ENCODE data around the gene OR4E1.
"Not testable (repeated sequence)": the region's sequence is repeated elsewhere in the genome, so short reads cannot be mapped to it uniquely, and the experiment has no call there.

The OR4E1 gene, protein sequence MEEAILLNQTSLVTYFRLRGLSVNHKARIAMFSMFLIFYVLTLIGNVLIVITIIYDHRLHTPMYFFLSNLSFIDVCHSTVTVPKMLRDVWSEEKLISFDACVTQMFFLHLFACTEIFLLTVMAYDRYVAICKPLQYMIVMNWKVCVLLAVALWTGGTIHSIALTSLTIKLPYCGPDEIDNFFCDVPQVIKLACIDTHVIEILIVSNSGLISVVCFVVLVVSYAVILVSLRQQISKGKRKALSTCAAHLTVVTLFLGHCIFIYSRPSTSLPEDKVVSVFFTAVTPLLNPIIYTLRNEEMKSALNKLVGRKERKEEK
- total RNA-seq = 0 to 0.11 (median 0) reads per million in 18 experiments

- no peak for DNase-seq
Measured at GRCh38 chr14:21673718-21674117, at the start of gene OR4E1. TSS of gene OR4E1 (minus strand) at chr14:21673818. CDS start at chr14:21670935, 2,883 bp downstream.

GRCh38 chr14:21721504-21721903 lies 47.9 kb upstream of the OR4E1 start:
- DNase-seq = no peak

GRCh38 chr14:21719841-21720240 lies 46.2 kb upstream of the OR4E1 start:
- no peak for DNase-seq

DNA sequence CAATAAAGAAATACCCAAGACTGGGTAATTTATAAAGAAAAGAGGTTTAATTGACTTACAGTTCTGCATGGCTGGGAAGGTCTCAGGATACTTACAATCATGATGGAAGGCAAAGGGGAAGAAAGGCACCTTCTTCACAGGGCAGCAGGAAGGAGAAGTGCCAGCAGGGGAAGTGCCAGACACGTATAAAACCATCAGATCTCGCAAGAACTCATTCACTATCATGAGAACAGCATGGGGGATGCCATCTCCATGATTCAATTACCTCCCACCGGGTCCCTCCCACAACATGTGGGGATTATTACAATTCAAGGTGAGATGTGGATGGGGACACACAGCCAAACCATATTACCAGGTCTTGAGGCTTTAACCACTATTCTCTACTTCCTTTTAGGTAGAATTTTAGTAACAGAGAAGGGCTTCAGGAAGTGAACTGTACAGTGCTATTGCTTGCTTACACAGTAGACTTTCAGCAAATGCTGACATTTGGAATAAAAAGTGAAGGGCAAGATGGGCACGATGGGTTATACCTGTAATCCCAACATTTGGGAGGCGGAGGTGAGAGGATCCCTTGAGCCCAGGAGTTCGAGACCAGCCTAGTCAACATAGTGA lies 40.8 kb upstream of the OR4E1 start:
- DNase-seq = no peak

DNA sequence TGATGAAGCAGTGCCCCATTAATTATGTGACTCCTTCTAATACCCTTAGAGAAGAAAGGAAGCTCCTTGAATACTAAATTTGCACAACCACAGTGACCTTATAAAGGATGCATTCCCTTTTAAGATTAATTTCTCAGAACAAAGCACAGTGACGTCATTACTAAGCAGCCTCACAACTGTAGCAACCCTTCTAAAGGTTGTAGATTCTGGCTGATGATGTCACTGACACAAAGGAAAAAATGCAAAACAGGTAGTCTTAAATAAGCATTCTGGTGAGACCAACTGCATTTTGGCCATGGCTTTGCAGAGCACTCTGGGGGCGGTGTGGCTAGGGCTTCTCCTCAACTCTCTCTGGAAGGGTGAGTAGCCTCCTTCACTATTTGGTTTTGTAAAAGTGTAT lies 38.4 kb upstream of the OR4E1 start:
- DNase-seq = no peak

GRCh38 chr14:21711360-21711961 lies 37.8 kb upstream of the OR4E1 start:
- peak; percentile 36 to 46 for DNase-seq

- no peak for DNase-seq
Measured at GRCh38 chr14:21704338-21704737, 30.7 kb upstream of the OR4E1 start.

GRCh38 chr14:21703357-21704326 lies 30.0 kb upstream of the OR4E1 start:
- no peak for DNase-seq

DNA sequence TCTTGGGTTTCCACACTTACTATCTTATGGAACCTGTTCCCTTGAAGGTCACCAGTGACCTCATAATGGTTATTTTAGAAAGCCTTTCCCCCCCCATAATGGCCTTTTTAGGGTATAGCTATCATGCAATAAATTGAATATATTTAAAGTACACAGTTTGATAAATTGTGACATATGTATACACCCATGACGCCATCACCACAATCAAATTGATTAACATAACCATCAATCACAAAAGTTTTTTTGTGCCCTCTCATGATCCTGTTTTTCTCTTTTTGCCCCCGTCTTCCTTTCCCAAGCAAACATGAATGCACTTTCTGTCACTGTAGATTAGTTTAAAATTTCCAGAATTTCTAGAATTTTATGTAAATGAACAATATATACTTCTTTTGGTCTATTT lies 28.7 kb upstream of the OR4E1 start:
- no peak for DNase-seq

GRCh38 chr14:21699551-21699950 lies 25.9 kb upstream of the OR4E1 start:
- DNase-seq = no peak

GRCh38 chr14:21698538-21698937 lies 24.9 kb upstream of the OR4E1 start:
- DNase-seq = not testable (repeated sequence)

- DNase-seq = not testable (repeated sequence)
Measured at GRCh38 chr14:21697662-21698061, 24.0 kb upstream of the OR4E1 start.

DNA sequence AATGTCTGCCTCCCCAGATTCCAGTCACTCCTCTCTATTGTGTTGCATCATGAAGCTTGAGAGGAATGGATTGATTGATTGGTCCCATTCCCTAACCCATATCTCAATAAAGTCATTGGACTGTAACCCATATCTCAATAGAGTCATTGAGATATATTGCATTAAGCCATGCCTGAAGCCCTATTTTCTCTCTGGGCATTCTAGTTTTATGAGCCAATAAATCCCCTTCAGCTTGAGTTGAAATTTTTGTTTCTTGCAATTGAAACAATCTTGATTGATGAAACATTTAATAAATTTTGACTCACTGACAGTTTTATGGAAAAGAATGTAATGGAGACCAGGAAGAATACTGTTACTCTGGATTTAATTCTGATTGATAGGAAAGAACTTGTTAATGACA lies 20.8 kb upstream of the OR4E1 start:
- DNase-seq = no peak

- no peak for DNase-seq
Measured at GRCh38 chr14:21686468-21686867, 12.8 kb upstream of the OR4E1 start.

- DNase-seq = no peak
Measured at GRCh38 chr14:21680072-21680471, 6.5 kb upstream of the OR4E1 start.

- no peak for DNase-seq
Measured at GRCh38 chr14:21675566-21675965, 1.9 kb upstream of the OR4E1 start.

GRCh38 chr14:21672116-21672515 lies 1.5 kb downstream of the OR4E1 start:
- DNase-seq = no peak

GRCh38 chr14:21671371-21671770 lies 2.2 kb downstream of the OR4E1 start:
- no peak for DNase-seq

- no peak for DNase-seq
Measured at GRCh38 chr14:21669284-21669683, 4.3 kb downstream of the OR4E1 start.

- no peak for DNase-seq
Measured at GRCh38 chr14:21668377-21668776, 5.2 kb downstream of the OR4E1 start.

DNA sequence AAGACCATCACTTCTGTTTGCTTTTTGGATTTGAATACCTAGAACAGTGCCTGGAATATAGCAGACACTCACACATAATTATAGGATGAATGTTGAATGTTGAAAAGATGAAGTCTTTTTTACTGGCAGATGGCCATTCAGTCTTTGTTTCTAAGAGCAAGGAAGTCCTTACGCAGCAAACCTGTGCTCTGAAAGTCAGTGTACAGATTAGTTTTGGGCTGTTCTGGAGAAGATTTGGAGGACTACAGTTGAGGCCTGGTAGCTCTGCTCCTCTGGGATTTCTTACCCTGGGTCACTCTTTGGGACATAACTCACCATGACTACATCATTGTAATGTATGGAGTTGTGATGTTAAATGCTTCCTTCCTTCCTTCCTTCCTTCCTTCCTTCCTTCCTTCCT lies 16.6 kb downstream of the OR4E1 start:
- no peak for DNase-seq

GRCh38 chr14:21654215-21654614 lies 19.4 kb downstream of the OR4E1 start:
- DNase-seq = no peak
